ENCODE measurements around the gene KRT25. TPM values are rescaled to one million over a fixed set of nuclear protein-coding genes. Genes with fewer than 3 reads are reported as not detected.

Gene KRT25
- polyA plus RNA-seq, 2 donors, result not detected

DNA sequence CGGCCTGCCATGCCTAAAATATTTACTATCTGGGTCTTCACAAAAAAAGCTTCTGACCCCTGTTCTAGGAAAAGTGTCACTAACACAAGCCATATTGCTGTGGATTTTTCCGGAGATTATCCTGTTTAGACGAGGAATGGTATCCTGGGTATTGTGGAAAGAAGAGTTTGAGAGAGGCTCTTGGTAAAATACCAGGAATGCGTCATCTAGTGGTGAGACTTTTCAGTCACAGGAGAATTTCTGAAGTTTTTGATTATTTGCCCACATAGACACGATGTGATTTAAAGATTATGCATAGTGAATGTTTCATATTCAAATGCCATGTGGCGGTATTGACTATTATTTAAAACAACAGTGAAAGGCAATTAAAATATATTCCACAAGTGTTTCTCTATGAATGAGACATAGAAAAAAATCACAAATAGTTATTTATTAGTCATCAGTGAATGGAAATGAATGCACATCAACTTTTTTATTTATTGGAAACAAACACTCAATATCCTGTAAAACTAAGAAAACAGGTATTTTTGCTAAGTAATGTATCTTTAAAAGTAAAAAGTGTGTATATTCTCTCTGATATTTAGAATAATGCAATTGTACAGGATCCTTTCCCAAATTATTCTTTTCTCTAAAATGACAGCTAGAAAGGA lies 36.8 kb upstream of the KRT25 start:
- 27 to 28% methylated on average over 6 of the region's 6 CpGs for WGBS, 2 donors

DNA sequence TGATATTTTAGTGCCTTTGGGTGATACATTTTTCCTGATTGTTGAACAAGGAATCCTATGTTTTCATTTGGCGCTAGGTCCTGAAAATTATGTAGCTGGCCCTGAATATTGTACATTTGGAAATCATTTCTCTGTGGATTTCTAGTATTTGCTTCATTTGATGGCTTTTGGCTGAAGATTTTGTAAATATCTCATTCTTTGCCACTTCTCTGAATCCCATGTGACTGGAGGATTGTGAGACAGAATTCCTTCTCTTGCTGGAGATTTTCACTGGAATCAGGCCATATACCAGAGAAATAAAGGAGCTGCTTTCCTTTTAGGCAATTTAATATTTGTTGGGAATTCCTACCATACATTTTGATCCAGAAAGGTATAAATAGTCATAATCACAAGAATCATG lies 36.0 kb upstream of the KRT25 start:
- WGBS, 2 donors, result 82 to 84% methylated on average over 1 of the region's 1 CpG
- H3K27me3 ChIP-seq (ENCODE audit: control insufficient read depth in 1 of 2, insufficient read depth in 2 of 2, low read length in 2 of 2), result no peaks in the 10 kb centered on the region
- H3K4me3 ChIP-seq (ENCODE audit: low read depth in 1 of 2, low read length in 2 of 2), result no peak overlapping the region
- H3K4me1 ChIP-seq (ENCODE audit: control insufficient read depth in 2 of 2, insufficient read depth in 2 of 2, low read length in 1 of 2), result peaks cover 0 to 2% of the 10 kb centered on the region in 2 donors
- H3K36me3 ChIP-seq (ENCODE audit: control insufficient read depth in 2 of 2, insufficient read depth in 2 of 2, low read length in 1 of 2), result no peaks in the 10 kb centered on the region
- no peaks in the 10 kb centered on the region for H3K9me3 ChIP-seq (ENCODE audit: control insufficient read depth in 2 of 2, insufficient read depth in 1 of 2, low read depth in 1 of 2, low read length in 1 of 2)
- H3K27ac ChIP-seq (ENCODE audit: low read depth in 2 of 2, low read length in 1 of 2), result no peak overlapping the region

More for the DNA sequence above, 36.8 kb upstream of the KRT25 start:
- no peaks in the 10 kb centered on the region for H3K36me3 ChIP-seq (ENCODE audit: control insufficient read depth in 2 of 2, insufficient read depth in 2 of 2, low read length in 1 of 2)
- no peak overlapping the region for H3K27ac ChIP-seq (ENCODE audit: low read depth in 2 of 2, low read length in 1 of 2)
- peaks cover 0 to 4% of the 10 kb centered on the region in 2 donors for H3K4me1 ChIP-seq (ENCODE audit: control insufficient read depth in 2 of 2, insufficient read depth in 2 of 2, low read length in 1 of 2)
- no peak overlapping the region for H3K4me3 ChIP-seq (ENCODE audit: low read depth in 1 of 2, low read length in 2 of 2)
- H3K9me3 ChIP-seq (ENCODE audit: control insufficient read depth in 2 of 2, insufficient read depth in 1 of 2, low read depth in 1 of 2, low read length in 1 of 2), result no peaks in the 10 kb centered on the region
- no peaks in the 10 kb centered on the region for H3K27me3 ChIP-seq (ENCODE audit: control insufficient read depth in 1 of 2, insufficient read depth in 2 of 2, low read length in 2 of 2)

DNA sequence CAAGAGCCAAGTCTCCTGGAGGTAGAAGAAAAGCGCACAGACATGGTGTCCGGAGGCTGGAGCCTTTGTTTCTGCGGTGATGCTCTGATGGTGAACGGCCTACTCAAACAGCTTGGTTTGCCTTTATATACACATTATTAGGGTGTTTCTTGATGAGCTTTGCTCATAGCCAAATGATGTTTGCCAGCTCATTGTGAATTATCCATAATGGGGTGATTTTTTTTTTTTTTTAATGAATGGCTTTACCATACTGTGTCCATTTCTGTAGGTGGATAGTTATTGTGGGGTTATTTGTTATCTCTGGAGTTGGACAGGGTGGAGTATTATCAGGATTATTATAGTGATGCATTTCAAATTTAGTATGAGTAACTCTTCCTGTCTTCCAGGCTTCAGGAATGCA lies 27.3 kb upstream of the KRT25 start, which contains the start of gene KRT27:
TSS of gene KRT27 (minus strand) at position 101 of the 400 bp plus-strand sequence. CDS start at position 44, 57 bp downstream.
- Histone ChIP-seq H3K9me3 (ENCODE audit: control insufficient read depth in 2 of 2, insufficient read depth in 1 of 2, low read depth in 1 of 2, low read length in 1 of 2) (no peaks in the 10 kb centered on the region), H3K27ac (ENCODE audit: low read depth in 2 of 2, low read length in 1 of 2) (no peak within 1 kb of the TSS), H3K4me1 (ENCODE audit: control insufficient read depth in 2 of 2, insufficient read depth in 2 of 2, low read length in 1 of 2) (no peaks in the 10 kb centered on the region), H3K4me3 (ENCODE audit: low read depth in 1 of 2, low read length in 2 of 2) (no peak within 1 kb of the TSS), H3K27me3 (ENCODE audit: control insufficient read depth in 1 of 2, insufficient read depth in 2 of 2, low read length in 2 of 2) (no peaks in the 10 kb centered on the region), H3K36me3 (ENCODE audit: control insufficient read depth in 2 of 2, insufficient read depth in 2 of 2, low read length in 1 of 2) (no peaks in the 10 kb centered on the region)
- 92 to 98% methylated on average over 4 of the region's 4 CpGs for WGBS, 2 donors

DNA sequence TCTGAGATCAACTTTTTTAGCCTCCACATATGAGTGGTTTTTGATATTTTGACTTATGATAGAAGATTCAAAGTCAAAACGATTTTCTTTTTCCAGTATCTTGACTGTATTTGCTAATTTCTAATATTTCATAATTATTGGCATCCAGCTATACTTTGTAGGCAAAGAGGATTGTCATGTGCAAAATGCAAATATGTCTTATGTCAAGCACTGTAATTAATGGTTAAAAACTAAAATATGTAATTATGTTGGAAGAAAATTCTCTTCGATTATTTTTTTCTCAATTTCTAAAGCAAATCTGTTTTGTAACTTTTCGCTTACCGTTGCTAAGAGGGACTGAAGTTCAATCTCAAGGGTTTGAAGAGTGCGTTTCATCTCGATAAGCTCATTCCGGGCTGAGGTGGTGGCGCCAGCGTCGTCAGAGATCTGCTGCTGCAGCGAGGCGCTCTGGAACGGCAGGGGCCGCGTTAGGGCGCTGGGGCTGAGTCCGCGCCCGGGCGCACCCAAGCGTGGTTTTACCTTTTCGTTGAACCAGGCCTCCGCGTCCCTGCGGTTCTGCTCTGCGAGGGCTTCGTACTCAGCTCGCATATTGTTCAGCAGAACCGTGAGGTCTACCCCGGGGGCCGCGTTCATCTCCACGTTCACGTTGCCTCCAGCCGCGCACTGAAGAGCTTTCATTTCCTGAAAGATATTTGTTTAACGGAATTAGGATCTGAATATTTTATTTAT lies 24.2 kb upstream of the KRT25 start:
- no peaks in the 10 kb centered on the region for H3K36me3 ChIP-seq (ENCODE audit: control insufficient read depth in 2 of 2, insufficient read depth in 2 of 2, low read length in 1 of 2)
- H3K4me3 ChIP-seq (ENCODE audit: low read depth in 1 of 2, low read length in 2 of 2), result peak overlapping the region; percentile 1 to 18
- no peak overlapping the region for H3K27ac ChIP-seq (ENCODE audit: low read depth in 2 of 2, low read length in 1 of 2)
- H3K9me3 ChIP-seq (ENCODE audit: control insufficient read depth in 2 of 2, insufficient read depth in 1 of 2, low read depth in 1 of 2, low read length in 1 of 2), result no peaks in the 10 kb centered on the region
- 22 to 31% methylated on average over 37 of the region's 37 CpGs for WGBS, 2 donors
- H3K27me3 ChIP-seq (ENCODE audit: control insufficient read depth in 1 of 2, insufficient read depth in 2 of 2, low read length in 2 of 2), result no peaks in the 10 kb centered on the region
- no peaks in the 10 kb centered on the region for H3K4me1 ChIP-seq (ENCODE audit: control insufficient read depth in 2 of 2, insufficient read depth in 2 of 2, low read length in 1 of 2)

DNA sequence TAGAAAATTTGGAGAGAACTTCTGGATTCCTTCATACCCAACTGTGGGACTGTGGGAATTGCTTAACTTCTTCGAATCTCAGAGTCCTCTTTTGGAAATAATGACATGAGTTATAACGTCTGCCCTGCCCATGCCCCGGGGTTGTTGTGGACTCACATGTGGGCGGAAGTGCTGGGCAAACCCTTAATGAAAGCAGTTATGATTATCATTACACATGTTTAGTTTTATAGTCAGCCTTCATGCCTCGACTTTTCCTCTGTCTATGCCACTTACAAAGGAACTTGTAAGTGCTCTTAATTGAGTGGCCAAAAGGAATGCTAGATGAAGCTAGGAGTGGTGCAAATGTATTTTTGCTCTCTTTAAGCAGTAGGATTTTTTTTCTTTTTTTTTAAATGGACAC lies 23.3 kb upstream of the KRT25 start:
- Histone ChIP-seq H3K27me3 (ENCODE audit: control insufficient read depth in 1 of 2, insufficient read depth in 2 of 2, low read length in 2 of 2) (no peaks in the 10 kb centered on the region), H3K9me3 (ENCODE audit: control insufficient read depth in 2 of 2, insufficient read depth in 1 of 2, low read depth in 1 of 2, low read length in 1 of 2) (no peaks in the 10 kb centered on the region), H3K4me3 (ENCODE audit: low read depth in 1 of 2, low read length in 2 of 2) (no peak overlapping the region), H3K27ac (ENCODE audit: low read depth in 2 of 2, low read length in 1 of 2) (no peak overlapping the region), H3K36me3 (ENCODE audit: control insufficient read depth in 2 of 2, insufficient read depth in 2 of 2, low read length in 1 of 2) (no peaks in the 10 kb centered on the region), H3K4me1 (ENCODE audit: control insufficient read depth in 2 of 2, insufficient read depth in 2 of 2, low read length in 1 of 2) (no peaks in the 10 kb centered on the region)
- WGBS, 2 donors, result 38 to 53% methylated on average over 5 of the region's 5 CpGs

DNA sequence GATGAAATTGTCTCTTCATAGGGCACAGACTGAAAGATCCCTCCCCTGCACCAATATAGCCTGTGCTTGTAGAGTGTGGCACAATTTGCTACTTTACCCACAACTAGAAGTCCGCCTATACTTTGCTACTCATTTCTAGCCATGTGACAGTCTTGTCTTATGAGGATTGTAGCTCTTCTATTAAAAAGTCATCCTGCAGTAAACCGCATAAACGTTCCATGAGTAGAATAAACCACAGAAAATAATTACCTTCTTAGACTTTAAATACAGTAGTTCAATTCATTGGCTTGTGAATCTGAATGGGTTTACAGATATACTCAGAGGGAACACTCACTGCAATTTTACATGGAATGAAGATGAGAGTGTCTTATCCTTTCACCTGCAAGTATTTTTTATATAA lies 22.8 kb upstream of the KRT25 start:
- H3K27me3 ChIP-seq (ENCODE audit: control insufficient read depth in 1 of 2, insufficient read depth in 2 of 2, low read length in 2 of 2), result no peaks in the 10 kb centered on the region
- no peaks in the 10 kb centered on the region for H3K9me3 ChIP-seq (ENCODE audit: control insufficient read depth in 2 of 2, insufficient read depth in 1 of 2, low read depth in 1 of 2, low read length in 1 of 2)
- no peaks in the 10 kb centered on the region for H3K4me1 ChIP-seq (ENCODE audit: control insufficient read depth in 2 of 2, insufficient read depth in 2 of 2, low read length in 1 of 2)
- WGBS, 2 donors, result 84 to 86% methylated on average over 3 of the region's 3 CpGs
- no peak overlapping the region for H3K27ac ChIP-seq (ENCODE audit: low read depth in 2 of 2, low read length in 1 of 2)
- H3K36me3 ChIP-seq (ENCODE audit: control insufficient read depth in 2 of 2, insufficient read depth in 2 of 2, low read length in 1 of 2), result no peaks in the 10 kb centered on the region
- H3K4me3 ChIP-seq (ENCODE audit: low read depth in 1 of 2, low read length in 2 of 2), result no peak overlapping the region

DNA sequence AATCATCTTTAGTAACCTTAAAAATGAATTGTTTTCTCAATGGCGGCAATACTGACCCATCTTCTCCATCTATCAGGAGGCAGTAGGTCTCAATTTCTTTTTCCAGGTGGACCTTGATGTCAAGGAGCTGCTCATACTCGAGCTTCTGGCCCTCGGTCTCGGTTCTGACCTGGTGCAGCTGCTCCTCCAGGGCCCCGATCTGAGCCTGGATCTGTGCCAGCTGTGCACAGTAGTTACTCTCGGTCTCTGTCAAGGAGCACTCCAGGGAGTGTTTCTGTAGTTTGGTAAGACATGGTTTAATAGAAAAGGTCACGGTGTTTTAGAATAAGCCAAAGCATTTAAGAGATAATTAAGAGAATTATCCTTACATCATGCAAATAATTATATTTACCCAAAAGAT lies 22.3 kb upstream of the KRT25 start:
- no peak overlapping the region for H3K27ac ChIP-seq (ENCODE audit: low read depth in 2 of 2, low read length in 1 of 2)
- 74% methylated on average over 7 of the region's 7 CpGs for WGBS, 2 donors
- no peak overlapping the region for H3K4me3 ChIP-seq (ENCODE audit: low read depth in 1 of 2, low read length in 2 of 2)
- H3K9me3 ChIP-seq (ENCODE audit: control insufficient read depth in 2 of 2, insufficient read depth in 1 of 2, low read depth in 1 of 2, low read length in 1 of 2), result no peaks in the 10 kb centered on the region
- H3K4me1 ChIP-seq (ENCODE audit: control insufficient read depth in 2 of 2, insufficient read depth in 2 of 2, low read length in 1 of 2), result no peaks in the 10 kb centered on the region
- no peaks in the 10 kb centered on the region for H3K27me3 ChIP-seq (ENCODE audit: control insufficient read depth in 1 of 2, insufficient read depth in 2 of 2, low read length in 2 of 2)
- no peaks in the 10 kb centered on the region for H3K36me3 ChIP-seq (ENCODE audit: control insufficient read depth in 2 of 2, insufficient read depth in 2 of 2, low read length in 1 of 2)

DNA sequence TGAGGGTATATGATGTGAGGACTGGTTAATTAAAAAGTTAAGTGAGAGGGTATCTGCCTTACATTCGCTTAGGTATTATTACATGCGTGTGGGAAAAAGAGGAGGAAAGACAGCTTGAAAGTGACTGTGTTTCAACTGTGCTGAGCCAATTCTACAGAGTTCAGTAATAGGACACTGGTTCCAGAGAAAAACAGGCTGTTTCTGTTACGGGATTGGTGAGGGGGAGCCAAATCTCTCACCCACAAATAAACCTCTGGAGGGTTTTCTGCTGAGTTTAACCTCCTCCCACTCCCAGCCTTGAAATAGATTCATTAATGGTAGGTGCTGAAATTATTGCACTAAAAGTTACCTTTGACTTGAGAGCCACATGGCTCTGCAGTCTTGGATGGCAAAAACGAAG lies 20.8 kb upstream of the KRT25 start:
- no peak overlapping the region for H3K27ac ChIP-seq (ENCODE audit: low read depth in 2 of 2, low read length in 1 of 2)
- no peaks in the 10 kb centered on the region for H3K9me3 ChIP-seq (ENCODE audit: control insufficient read depth in 2 of 2, insufficient read depth in 1 of 2, low read depth in 1 of 2, low read length in 1 of 2)
- no peaks in the 10 kb centered on the region for H3K27me3 ChIP-seq (ENCODE audit: control insufficient read depth in 1 of 2, insufficient read depth in 2 of 2, low read length in 2 of 2)
- no peaks in the 10 kb centered on the region for H3K4me1 ChIP-seq (ENCODE audit: control insufficient read depth in 2 of 2, insufficient read depth in 2 of 2, low read length in 1 of 2)
- H3K36me3 ChIP-seq (ENCODE audit: control insufficient read depth in 2 of 2, insufficient read depth in 2 of 2, low read length in 1 of 2), result no peaks in the 10 kb centered on the region
- H3K4me3 ChIP-seq (ENCODE audit: low read depth in 1 of 2, low read length in 2 of 2), result no peak overlapping the region
- WGBS, 2 donors, result 68 to 81% methylated on average over 4 of the region's 4 CpGs

DNA sequence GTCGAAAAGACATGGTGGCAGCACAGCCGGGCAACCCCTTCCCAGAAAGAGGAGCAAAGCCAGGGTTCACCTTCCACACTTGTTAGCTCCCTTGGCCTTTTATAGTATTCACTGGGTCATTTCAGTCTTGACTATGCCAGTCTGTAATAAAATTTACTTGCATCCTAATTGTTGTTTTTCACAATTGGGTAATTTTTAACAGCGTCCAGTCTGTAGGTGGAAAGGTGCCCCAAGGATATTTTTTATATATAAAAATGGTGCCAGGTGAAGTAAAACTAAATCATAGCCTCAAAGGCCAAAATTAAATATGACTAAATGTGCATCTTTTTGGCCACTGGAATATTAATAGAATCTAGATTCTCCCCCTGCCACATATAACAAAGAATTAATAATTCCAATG lies 17.0 kb upstream of the KRT25 start, which contains the start of gene KRT26:
TSS of gene KRT26 (minus strand) at position 101 of the 400 bp plus-strand sequence. CDS start at position 13, 88 bp downstream.
- peak within 1 kb of the TSS in 1 of 2 donors; percentile 2 for H3K4me3 ChIP-seq (ENCODE audit: low read depth in 1 of 2, low read length in 2 of 2)
- H3K27ac ChIP-seq (ENCODE audit: low read depth in 2 of 2, low read length in 1 of 2), result no peak within 1 kb of the TSS
- no peaks in the 10 kb centered on the region for H3K4me1 ChIP-seq (ENCODE audit: control insufficient read depth in 2 of 2, insufficient read depth in 2 of 2, low read length in 1 of 2)
- 89 to 94% methylated on average over 3 of the region's 3 CpGs for WGBS, 2 donors
- no peaks in the 10 kb centered on the region for H3K27me3 ChIP-seq (ENCODE audit: control insufficient read depth in 1 of 2, insufficient read depth in 2 of 2, low read length in 2 of 2)
- H3K9me3 ChIP-seq (ENCODE audit: control insufficient read depth in 2 of 2, insufficient read depth in 1 of 2, low read depth in 1 of 2, low read length in 1 of 2), result no peaks in the 10 kb centered on the region
- no peaks in the 10 kb centered on the region for H3K36me3 ChIP-seq (ENCODE audit: control insufficient read depth in 2 of 2, insufficient read depth in 2 of 2, low read length in 1 of 2)
